SU-DHL-6 (cell line): ENCODE data around the gene CRYBG2.
A peak's percentile ranks its signal among the peaks of the same experiment; 100 is the strongest.

Experiments
- H2AFZ ChIP-seq: fragments of 200-600 bp; sonication (generic); 2 replicates; pipeline ENCODE4 v1.6.1; 2014; ENCODE audit warnings: low read depth, mild to moderate bottlenecking, moderate library complexity, mixed read lengths, antibody characterized with exemption, low read length; ENCODE audit not compliant: severe bottlenecking
- H3F3A ChIP-seq: fragments of 200-600 bp; shearing (Covaris generic); 2 replicates; pipeline ENCODE4 v1.6.0; 2016; ENCODE audit warnings: antibody characterized with exemption, mild to moderate bottlenecking; ENCODE audit not compliant: insufficient read depth
- H3K27ac ChIP-seq: fragments of 200-600 bp; sonication (generic); 2 replicates; pipeline ENCODE4 v1.5.1; 2016; ENCODE audit warnings: low read depth, mild to moderate bottlenecking, low read length, moderate library complexity, mixed read lengths
- H3K27me3 ChIP-seq: fragments of 200-600 bp; sonication (generic), shearing (Covaris generic); 2 replicates; pipeline ENCODE4 v1.6.0; 2014; ENCODE audit warnings: mild to moderate bottlenecking, low read length
- H3K36me3 ChIP-seq: fragments of 200-600 bp; sonication (generic); 2 replicates; pipeline ENCODE4 v1.6.1; 2014; ENCODE audit warnings: mild to moderate bottlenecking, low read length, mixed read lengths
- H3K4me2 ChIP-seq: fragments of 300-600, 200-600 bp; shearing (Covaris generic), sonication (generic); 2 replicates; pipeline ENCODE4 v1.6.0; 2014; ENCODE audit warnings: low read length, low read depth, mild to moderate bottlenecking; ENCODE audit not compliant: poor library complexity, severe bottlenecking
- H3K4me3 ChIP-seq: fragments of 200-600 bp; sonication (generic); 2 replicates; pipeline ENCODE4 v1.5.1; 2014; ENCODE audit warnings: antibody characterized with exemption, low read length, mild to moderate bottlenecking, mixed read lengths; ENCODE audit not compliant: insufficient read depth, poor library complexity, severe bottlenecking
- H3K79me2 ChIP-seq: fragments of 200-600 bp; sonication (generic); 2 replicates; pipeline ENCODE4 v1.6.1; 2014; ENCODE audit warnings: mild to moderate bottlenecking, low read length, moderate library complexity; ENCODE audit not compliant: insufficient read depth
- H3K9ac ChIP-seq: fragments of 200-600 bp; sonication (generic); 2 replicates; pipeline ENCODE4 v1.7.0; 2014; ENCODE audit warnings: mild to moderate bottlenecking, low read length
- H3K9me2 ChIP-seq: fragments of 200-600 bp; sonication (generic); replicated peaks from 2 replicates; pipeline ENCODE4 v1.6.1; 2014; ENCODE audit warnings: low read length; ENCODE audit not compliant: insufficient read depth
- H3K9me3 ChIP-seq: fragments of 200-600 bp; sonication (generic); 2 replicates; pipeline ENCODE4 v1.6.1; 2014; ENCODE audit warnings: low read length, mixed read lengths; ENCODE audit not compliant: insufficient read depth
- H4K20me1 ChIP-seq: fragments of 200-600 bp; sonication (generic); 2 replicates; pipeline ENCODE4 v1.6.1; 2014; ENCODE audit warnings: low read depth, mild to moderate bottlenecking, antibody characterized with exemption, low read length, moderate library complexity, mixed read lengths
- EZH2phosphoT487 ChIP-seq: fragments of 200-600 bp; sonication (generic), shearing (Covaris generic); conservative IDR thresholded peaks from 2 replicates; pipeline ENCODE4 v1.6.1; 2018; ENCODE audit warnings: mild to moderate bottlenecking, antibody characterized with exemption, low read length, moderate library complexity, mixed read lengths
- TF ChIP-seq, protein P1 (sequence below): fragments of 200-600 bp; sonication (generic); IDR thresholded peaks from one replicate; pipeline ENCODE4 v1.5.1; 2017; ENCODE audit warnings: antibody characterized with exemption, mild to moderate bottlenecking, low read length, moderate library complexity; ENCODE audit not compliant: insufficient read depth, poor library complexity, severe bottlenecking

CRYBG2 gene

DNA sequence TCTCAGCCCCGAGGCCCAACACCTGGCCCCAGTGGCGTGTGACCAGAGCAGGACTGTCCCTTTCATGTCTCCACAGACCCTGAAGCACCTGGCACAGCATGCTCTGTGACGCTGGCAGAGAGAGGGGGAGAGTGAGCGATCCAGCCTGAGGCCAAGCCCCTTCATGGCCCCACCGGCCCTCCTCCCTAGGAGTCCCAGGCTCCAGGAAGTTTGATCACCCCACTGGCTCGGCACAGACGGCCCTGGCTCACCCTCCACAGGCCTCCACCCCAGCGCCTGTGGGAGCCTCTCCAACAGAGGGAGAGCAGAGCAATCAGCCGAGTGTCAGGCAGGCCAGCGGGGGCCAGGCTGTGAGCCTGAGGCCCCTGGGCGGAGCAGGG lies 63.1 kb downstream of the CRYBG2 start:
- peak overlapping the region; percentile 60 for H3K4me2 ChIP-seq

DNA sequence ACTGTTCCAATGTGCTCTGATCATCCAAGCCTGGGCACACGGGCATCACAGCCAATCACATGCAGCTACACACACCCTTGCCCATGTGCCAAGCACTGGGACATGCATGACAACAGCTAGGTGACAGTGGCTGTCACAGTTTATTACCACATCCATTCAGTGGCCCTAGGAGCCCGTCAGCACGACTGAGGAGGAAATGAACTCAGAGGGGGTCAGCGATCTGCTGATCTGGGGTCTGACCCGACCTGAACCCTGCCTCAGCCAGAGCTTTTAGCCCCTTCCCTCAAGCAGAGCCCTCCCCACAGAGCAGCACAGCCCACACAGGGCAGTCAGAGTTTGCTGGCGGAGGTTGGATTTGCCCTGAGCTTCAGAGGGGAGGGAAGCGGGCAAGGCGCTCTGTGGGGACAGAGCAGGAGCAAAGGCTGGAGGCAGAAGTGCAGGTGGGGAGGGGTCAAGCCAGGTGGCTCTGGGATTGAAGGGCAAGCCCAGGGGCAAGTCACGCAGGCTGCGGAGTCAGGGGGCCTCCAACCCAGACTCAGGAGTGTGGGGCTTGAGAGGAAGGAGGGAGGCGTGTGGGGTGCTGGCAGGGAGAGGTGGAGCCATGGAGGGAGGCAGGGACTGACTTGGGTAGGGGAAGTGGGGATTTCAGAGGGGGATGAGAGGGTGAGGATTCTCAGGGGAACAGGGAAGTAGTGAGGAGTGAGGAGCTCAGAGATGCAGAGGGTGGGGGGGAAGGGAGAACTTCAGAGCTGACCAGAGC lies 63.6 kb downstream of the CRYBG2 start:
- Histone ChIP-seq H3K4me3 (no peak overlapping the region), H3K4me2 (peak overlapping the region; percentile 60), H3K27ac (peak overlapping the region; percentile 97), H3K36me3 (no peaks in the 10 kb centered on the region), H3K79me2 (no peaks in the 10 kb centered on the region), H3K9ac (peak overlapping the region; percentile 65), H3K9me3 (no peaks in the 10 kb centered on the region), H2AFZ (no peak overlapping the region), H4K20me1 (no peaks in the 10 kb centered on the region), H3F3A (peaks cover 47% of the 10 kb centered on the region), H3K27me3 (no peaks in the 10 kb centered on the region), H3K9me2 (no peaks in the 10 kb centered on the region)
- TF ChIP-seq, protein P1, sequence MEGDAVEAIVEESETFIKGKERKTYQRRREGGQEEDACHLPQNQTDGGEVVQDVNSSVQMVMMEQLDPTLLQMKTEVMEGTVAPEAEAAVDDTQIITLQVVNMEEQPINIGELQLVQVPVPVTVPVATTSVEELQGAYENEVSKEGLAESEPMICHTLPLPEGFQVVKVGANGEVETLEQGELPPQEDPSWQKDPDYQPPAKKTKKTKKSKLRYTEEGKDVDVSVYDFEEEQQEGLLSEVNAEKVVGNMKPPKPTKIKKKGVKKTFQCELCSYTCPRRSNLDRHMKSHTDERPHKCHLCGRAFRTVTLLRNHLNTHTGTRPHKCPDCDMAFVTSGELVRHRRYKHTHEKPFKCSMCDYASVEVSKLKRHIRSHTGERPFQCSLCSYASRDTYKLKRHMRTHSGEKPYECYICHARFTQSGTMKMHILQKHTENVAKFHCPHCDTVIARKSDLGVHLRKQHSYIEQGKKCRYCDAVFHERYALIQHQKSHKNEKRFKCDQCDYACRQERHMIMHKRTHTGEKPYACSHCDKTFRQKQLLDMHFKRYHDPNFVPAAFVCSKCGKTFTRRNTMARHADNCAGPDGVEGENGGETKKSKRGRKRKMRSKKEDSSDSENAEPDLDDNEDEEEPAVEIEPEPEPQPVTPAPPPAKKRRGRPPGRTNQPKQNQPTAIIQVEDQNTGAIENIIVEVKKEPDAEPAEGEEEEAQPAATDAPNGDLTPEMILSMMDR, result no peak
- no peak for TF ChIP-seq EZH2phosphoT487

More for the DNA sequence above, 63.1 kb downstream of the CRYBG2 start:
- Histone ChIP-seq H2AFZ (no peak overlapping the region), H3F3A (peaks cover 47% of the 10 kb centered on the region), H3K36me3 (no peaks in the 10 kb centered on the region), H3K27ac (peak overlapping the region; percentile 97), H3K9ac (peak overlapping the region; percentile 65), H3K27me3 (no peaks in the 10 kb centered on the region), H3K9me3 (no peaks in the 10 kb centered on the region), H3K9me2 (no peaks in the 10 kb centered on the region), H4K20me1 (no peaks in the 10 kb centered on the region), H3K79me2 (no peaks in the 10 kb centered on the region), H3K4me3 (no peak overlapping the region)
- TF ChIP-seq, protein P1, result no peak
- no peak for TF ChIP-seq EZH2phosphoT487

DNA sequence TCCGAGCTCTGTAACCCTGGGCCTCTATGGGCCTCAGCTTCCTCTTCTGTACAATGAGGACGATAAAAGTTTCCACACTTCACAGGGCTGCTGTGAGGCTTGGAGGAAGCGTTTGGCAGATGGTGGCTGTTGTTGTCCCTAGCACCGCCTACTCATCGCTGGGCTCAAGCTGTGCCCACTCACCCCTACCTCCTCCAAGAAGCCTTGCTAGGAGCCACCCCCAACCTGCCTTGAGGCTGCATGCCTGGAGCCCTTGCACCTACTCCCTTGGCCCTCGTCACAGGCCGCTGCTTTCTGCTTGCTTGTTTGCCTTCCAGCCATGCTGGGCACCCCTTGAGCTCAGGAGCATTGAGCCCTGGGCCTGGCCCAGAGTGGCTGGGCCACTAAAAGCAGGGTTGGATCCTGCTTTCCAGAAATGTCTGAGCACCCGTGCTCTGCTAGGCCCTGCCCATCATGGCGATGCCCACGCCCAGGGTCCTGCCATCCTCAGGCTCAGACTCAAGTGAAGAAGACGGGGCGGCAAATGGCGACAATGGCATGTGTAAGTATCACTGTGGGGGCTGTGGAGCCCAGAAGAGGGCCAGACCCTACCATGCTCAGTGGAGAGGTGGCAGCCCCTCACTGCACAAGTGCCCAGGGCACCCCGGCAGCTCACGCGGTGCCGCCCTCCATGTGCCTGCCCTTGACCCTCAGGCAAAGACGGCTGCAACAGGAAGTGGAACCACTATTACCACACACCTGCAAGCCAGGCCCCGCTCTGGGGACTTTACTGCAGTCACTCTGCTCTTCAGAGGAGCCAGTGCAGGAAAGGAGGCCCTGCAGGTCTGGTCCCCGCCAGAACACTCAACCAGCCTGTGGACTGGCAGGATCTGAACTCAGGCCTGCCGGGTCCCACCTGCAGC lies 64.5 kb downstream of the CRYBG2 start:
- Histone ChIP-seq H3K79me2 (no peaks in the 10 kb centered on the region), H2AFZ (peak overlapping the region; percentile 16), H3K27me3 (no peaks in the 10 kb centered on the region), H3K36me3 (no peaks in the 10 kb centered on the region), H3K9me2 (no peaks in the 10 kb centered on the region), H3K9me3 (no peaks in the 10 kb centered on the region), H3K4me3 (no peak overlapping the region), H3K4me2 (peak overlapping the region; percentile 60), H3K9ac (peak overlapping the region; percentile 65), H4K20me1 (no peaks in the 10 kb centered on the region), H3K27ac (peak overlapping the region; percentile 97), H3F3A (peaks cover 47% of the 10 kb centered on the region)
- TF ChIP-seq, protein P1, result no peak
- no peak for TF ChIP-seq EZH2phosphoT487
